HepG2 (cell line): ENCODE results near the gene ANKS3. TPM values are rescaled to one million over a fixed set of nuclear protein-coding genes. Genes with fewer than 3 reads are reported as not detected.
A peak's percentile ranks its signal among the peaks of the same experiment; 100 is the strongest.

Experiments
- HNRNPH1 ChIP-seq: fragments of 200-400 bp; formaldehyde crosslinking; optimal IDR thresholded peaks from 2 replicates; pipeline ENCODE3; 2017; ENCODE audit warnings: mild to moderate bottlenecking, low read depth, low read length
- KDM1A ChIP-seq: IDR thresholded peaks from 2 replicates; pipeline ENCODE4 v1.6.1; 2016; ENCODE audit warnings: missing compliant biosample characterization
- KMT2B ChIP-seq: IDR thresholded peaks from 2 replicates; pipeline ENCODE4 v1.6.1; 2016; ENCODE audit warnings: missing genetic modification reagents, missing compliant biosample characterization
- MED1 ChIP-seq: sonication (generic); formaldehyde crosslinking; IDR thresholded peaks from 2 replicates; pipeline ENCODE4 v1.4.0; 2020; ENCODE audit warnings: missing genetic modification reagents
- NFKB2 ChIP-seq: sonication (generic); formaldehyde crosslinking; IDR thresholded peaks from 2 replicates; pipeline ENCODE4 v1.4.0; 2020; ENCODE audit warnings: missing genetic modification reagents, borderline replicate concordance
- PHF20 ChIP-seq: sonication (generic); formaldehyde crosslinking; IDR thresholded peaks from 2 replicates; pipeline ENCODE4 v1.5.0; 2020; ENCODE audit warnings: mild to moderate bottlenecking, missing genetic modification reagents
- RBFOX2 ChIP-seq: fragments of 200-400 bp; formaldehyde crosslinking; IDR thresholded peaks from 2 replicates; pipeline ENCODE4 v1.6.1; 2017; ENCODE audit warnings: low read depth, mild to moderate bottlenecking, low read length
- RFX5 ChIP-seq: IDR thresholded peaks from 2 replicates; pipeline ENCODE4 v1.6.1; 2011; ENCODE audit warnings: low read depth, low read length, improper control_type of control experiment
- RXRB ChIP-seq: IDR thresholded peaks from 2 replicates; pipeline ENCODE4 v1.6.1; 2016; ENCODE audit warnings: borderline replicate concordance, missing genetic modification reagents, missing compliant biosample characterization
- SP140L ChIP-seq: sonication (generic); formaldehyde crosslinking; IDR thresholded peaks from 2 replicates; pipeline ENCODE4 v1.4.0; 2020; ENCODE audit warnings: missing genetic modification reagents, borderline replicate concordance
- U2AF2 ChIP-seq: fragments of 200-400 bp; formaldehyde crosslinking; IDR thresholded peaks from 2 replicates; pipeline ENCODE4 v1.6.1; 2017; ENCODE audit warnings: low read depth, mild to moderate bottlenecking, low read length
- ZFY ChIP-seq: sonication (generic); formaldehyde crosslinking; IDR thresholded peaks from 2 replicates; pipeline ENCODE4 v1.4.0; 2020; ENCODE audit warnings: missing genetic modification reagents
- ZIK1 ChIP-seq: sonication (generic); formaldehyde crosslinking; IDR thresholded peaks from 2 replicates; pipeline ENCODE4 v1.5.0; 2020; ENCODE audit warnings: mild to moderate bottlenecking, low read depth, missing genetic modification reagents, borderline replicate concordance
- ZNF446 ChIP-seq: sonication (generic); formaldehyde crosslinking; IDR thresholded peaks from 2 replicates; pipeline ENCODE4 v1.5.0; 2020; ENCODE audit warnings: mild to moderate bottlenecking, missing genetic modification reagents
- ZNF589 ChIP-seq: sonication (generic); formaldehyde crosslinking; conservative IDR thresholded peaks from 2 replicates; pipeline ENCODE4 v1.8.0; 2022; ENCODE audit warnings: mild to moderate bottlenecking, moderate library complexity, missing genetic modification reagents
- ZNF737 ChIP-seq: sonication (generic); formaldehyde crosslinking; IDR thresholded peaks from 2 replicates; pipeline ENCODE4 v1.5.0; 2020; ENCODE audit warnings: missing genetic modification reagents, mild to moderate bottlenecking, borderline replicate concordance
- ZSCAN22 ChIP-seq: sonication (generic); formaldehyde crosslinking; IDR thresholded peaks from 2 replicates; pipeline ENCODE4 v1.4.0; 2020; ENCODE audit warnings: mild to moderate bottlenecking, missing genetic modification reagents
- polyA plus RNA-seq, 8 experiments: library from polyadenylated mRNA; depleted of rRNA in 3 of 8; stranded (reverse) in 7 of 8; unstranded in 1 of 8; fragments of >200 nt; fragmentation: Illumina TruSeq in 4 of 8; extraction: Trizol in 4 of 8; gene quantifications; 2 replicates each; pipeline versions ENCODE4 v1.2.1 to v1.2.3, GENCODE V29; 2011 to 2016; ENCODE audit warnings: low read depth in 4 of 8, missing spikeins in 1 of 8, mixed read lengths in 1 of 8; ENCODE audit not compliant: insufficient read depth in 1 of 8
- total RNA-seq, 5 experiments: library from RNA; depleted of rRNA; stranded (reverse); fragments of >200 nt; fragmentation: Illumina TruSeq; extraction: Trizol; gene quantifications; 2 replicates each; pipeline ENCODE4 v1.2.3, GENCODE V29; 2016; ENCODE audit warnings: low read depth in 1 of 5
- TF ChIP-seq, protein P1 (sequence below): IDR thresholded peaks from 2 replicates; pipeline ENCODE4 v1.6.1; 2016; ENCODE audit warnings: mild to moderate bottlenecking
- TF ChIP-seq, protein P2 (sequence below): IDR thresholded peaks from 2 replicates; pipeline ENCODE4 v1.6.1; 2018; ENCODE audit warnings: missing genetic modification reagents
- TF ChIP-seq, protein P3 (sequence below): IDR thresholded peaks from 2 replicates; pipeline ENCODE4 v1.6.1; 2016; ENCODE audit warnings: low read depth
- TF ChIP-seq, protein P4 (sequence below): sonication (generic); formaldehyde crosslinking; IDR thresholded peaks from 2 replicates; pipeline ENCODE4 v1.9.0; 2021; ENCODE audit warnings: missing genetic modification reagents, mild to moderate bottlenecking, borderline replicate concordance
- TF ChIP-seq, protein P5 (sequence below): sonication (generic); formaldehyde crosslinking; IDR thresholded peaks from 2 replicates; pipeline ENCODE4 v1.4.0; 2020; ENCODE audit warnings: missing genetic modification reagents, borderline replicate concordance

ANKS3 gene
- total and polyA plus RNA-seq, 2 of the 13 experiments (the other 11 are each of a cell fraction or from before 2014, with no cell fraction given) = 11.4 to 15.9 TPM

DNA sequence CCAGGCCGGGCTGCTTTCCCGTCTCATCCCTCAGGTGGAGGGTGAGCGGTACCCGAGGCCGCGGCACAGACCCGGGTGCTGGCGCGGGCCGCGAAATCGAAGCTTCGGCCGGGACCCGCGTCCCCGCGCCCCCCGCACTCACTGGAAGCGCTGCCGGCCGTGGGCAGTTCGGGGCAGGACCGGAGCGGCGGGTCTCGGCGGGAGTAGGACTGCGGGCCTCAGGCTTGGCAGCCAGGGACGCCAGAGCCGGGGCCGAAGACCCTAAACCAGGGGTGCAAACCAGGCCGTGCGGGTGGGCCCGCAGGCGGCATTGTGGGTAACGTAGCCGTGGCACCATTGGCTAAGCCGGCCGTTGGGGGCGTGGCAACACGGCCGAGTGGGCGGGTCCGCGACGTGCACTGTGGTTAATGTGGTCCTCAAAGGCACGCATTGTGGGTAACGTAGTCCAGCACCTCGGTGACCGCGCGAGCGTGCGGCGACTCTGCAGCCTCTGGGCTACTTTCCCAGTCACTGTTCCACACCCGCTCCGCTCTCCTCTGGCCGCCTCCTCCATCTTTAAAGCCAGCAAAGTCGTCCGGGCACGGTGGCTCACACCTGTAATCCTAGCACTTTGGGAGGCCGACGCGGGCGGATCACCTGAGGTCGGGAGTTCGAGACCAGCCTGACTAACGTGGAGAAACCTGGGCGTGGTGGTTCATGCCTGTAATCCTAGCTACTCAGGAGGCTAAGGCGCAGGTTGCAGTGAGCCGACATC lies 33.0 kb upstream of the ANKS3 start, which contains the start of gene ZNF500 (continued):
- TF ChIP-seq, protein P1, sequence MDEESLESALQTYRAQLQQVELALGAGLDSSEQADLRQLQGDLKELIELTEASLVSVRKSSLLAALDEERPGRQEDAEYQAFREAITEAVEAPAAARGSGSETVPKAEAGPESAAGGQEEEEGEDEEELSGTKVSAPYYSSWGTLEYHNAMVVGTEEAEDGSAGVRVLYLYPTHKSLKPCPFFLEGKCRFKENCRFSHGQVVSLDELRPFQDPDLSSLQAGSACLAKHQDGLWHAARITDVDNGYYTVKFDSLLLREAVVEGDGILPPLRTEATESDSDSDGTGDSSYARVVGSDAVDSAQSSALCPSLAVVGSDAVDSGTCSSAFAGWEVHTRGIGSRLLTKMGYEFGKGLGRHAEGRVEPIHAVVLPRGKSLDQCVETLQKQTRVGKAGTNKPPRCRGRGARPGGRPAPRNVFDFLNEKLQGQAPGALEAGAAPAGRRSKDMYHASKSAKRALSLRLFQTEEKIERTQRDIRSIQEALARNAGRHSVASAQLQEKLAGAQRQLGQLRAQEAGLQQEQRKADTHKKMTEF = peak; percentile 81; the same call in 1 of the 2 replicates
- TF ChIP-seq PHF20 (peak; percentile 77), NFKB2 (CRISPR knock-in tag) (no peak), RFX5 (no peak; the same call in 1 of the 2 replicates), KDM1A (CRISPR knock-in tag) (peak; percentile 70), ZNF446 (CRISPR knock-in tag) (0 out of 2 replicates have a peak, but pooled peaks have one; percentile 75), ZNF737 (CRISPR knock-in tag) (no peak), SP140L (no peak), MED1 (CRISPR knock-in tag) (no peak; the same call in 1 of the 2 replicates), RXRB (peak; percentile 69), ZFY (peak; percentile 100), U2AF2 (no peak), ZIK1 (CRISPR knock-in tag) (peak; percentile 68; the same call in 1 of the 2 replicates), HNRNPH1 (no peak), ZSCAN22 (CRISPR knock-in tag) (no peak), ZNF589 (no peak), KMT2B (CRISPR knock-in tag) (peak; percentile 81), RBFOX2 (peak; percentile 94)
- TF ChIP-seq, protein P2, sequence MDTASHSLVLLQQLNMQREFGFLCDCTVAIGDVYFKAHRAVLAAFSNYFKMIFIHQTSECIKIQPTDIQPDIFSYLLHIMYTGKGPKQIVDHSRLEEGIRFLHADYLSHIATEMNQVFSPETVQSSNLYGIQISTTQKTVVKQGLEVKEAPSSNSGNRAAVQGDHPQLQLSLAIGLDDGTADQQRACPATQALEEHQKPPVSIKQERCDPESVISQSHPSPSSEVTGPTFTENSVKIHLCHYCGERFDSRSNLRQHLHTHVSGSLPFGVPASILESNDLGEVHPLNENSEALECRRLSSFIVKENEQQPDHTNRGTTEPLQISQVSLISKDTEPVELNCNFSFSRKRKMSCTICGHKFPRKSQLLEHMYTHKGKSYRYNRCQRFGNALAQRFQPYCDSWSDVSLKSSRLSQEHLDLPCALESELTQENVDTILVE (CRISPR knock-in tag) = peak; percentile 44
- TF ChIP-seq, protein P3, sequence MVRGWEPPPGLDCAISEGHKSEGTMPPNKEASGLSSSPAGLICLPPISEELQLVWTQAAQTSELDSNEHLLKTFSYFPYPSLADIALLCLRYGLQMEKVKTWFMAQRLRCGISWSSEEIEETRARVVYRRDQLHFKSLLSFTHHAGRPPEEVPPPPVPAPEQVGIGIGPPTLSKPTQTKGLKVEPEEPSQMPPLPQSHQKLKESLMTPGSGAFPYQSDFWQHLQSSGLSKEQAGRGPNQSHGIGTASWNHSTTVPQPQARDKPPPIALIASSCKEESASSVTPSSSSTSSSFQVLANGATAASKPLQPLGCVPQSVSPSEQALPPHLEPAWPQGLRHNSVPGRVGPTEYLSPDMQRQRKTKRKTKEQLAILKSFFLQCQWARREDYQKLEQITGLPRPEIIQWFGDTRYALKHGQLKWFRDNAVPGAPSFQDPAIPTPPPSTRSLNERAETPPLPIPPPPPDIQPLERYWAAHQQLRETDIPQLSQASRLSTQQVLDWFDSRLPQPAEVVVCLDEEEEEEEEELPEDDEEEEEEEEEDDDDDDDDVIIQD (CRISPR knock-in tag) = no peak
- TF ChIP-seq, protein P4, sequence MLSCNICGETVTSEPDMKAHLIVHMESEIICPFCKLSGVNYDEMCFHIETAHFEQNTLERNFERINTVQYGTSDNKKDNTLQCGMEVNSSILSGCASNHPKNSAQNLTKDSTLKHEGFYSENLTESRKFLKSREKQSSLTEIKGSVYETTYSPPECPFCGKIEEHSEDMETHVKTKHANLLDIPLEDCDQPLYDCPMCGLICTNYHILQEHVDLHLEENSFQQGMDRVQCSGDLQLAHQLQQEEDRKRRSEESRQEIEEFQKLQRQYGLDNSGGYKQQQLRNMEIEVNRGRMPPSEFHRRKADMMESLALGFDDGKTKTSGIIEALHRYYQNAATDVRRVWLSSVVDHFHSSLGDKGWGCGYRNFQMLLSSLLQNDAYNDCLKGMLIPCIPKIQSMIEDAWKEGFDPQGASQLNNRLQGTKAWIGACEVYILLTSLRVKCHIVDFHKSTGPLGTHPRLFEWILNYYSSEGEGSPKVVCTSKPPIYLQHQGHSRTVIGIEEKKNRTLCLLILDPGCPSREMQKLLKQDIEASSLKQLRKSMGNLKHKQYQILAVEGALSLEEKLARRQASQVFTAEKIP (CRISPR knock-in tag) = no peak
- TF ChIP-seq, protein P5, sequence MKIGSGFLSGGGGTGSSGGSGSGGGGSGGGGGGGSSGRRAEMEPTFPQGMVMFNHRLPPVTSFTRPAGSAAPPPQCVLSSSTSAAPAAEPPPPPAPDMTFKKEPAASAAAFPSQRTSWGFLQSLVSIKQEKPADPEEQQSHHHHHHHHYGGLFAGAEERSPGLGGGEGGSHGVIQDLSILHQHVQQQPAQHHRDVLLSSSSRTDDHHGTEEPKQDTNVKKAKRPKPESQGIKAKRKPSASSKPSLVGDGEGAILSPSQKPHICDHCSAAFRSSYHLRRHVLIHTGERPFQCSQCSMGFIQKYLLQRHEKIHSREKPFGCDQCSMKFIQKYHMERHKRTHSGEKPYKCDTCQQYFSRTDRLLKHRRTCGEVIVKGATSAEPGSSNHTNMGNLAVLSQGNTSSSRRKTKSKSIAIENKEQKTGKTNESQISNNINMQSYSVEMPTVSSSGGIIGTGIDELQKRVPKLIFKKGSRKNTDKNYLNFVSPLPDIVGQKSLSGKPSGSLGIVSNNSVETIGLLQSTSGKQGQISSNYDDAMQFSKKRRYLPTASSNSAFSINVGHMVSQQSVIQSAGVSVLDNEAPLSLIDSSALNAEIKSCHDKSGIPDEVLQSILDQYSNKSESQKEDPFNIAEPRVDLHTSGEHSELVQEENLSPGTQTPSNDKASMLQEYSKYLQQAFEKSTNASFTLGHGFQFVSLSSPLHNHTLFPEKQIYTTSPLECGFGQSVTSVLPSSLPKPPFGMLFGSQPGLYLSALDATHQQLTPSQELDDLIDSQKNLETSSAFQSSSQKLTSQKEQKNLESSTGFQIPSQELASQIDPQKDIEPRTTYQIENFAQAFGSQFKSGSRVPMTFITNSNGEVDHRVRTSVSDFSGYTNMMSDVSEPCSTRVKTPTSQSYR (CRISPR knock-in tag) = no peak
